Stomach (tissue), 9 donors: ENCODE measurements around the gene FSD1. TPM values are rescaled to one million over a fixed set of nuclear protein-coding genes. Genes with fewer than 3 reads are reported as not detected.
A peak's percentile ranks its signal among the peaks of the same experiment; 100 is the strongest.

ENCODE experiments used
- DNase-seq, 2 donors: peaks; one replicate each; pipeline versions ENCODE4 v3.0.0 to v3.0.0-alpha.2; 2013 to 2019
- H3K27ac ChIP-seq, 5 donors: fragments of 200-600 bp in 4 of 5; sonication (generic) in 4 of 5; one replicate each; pipeline ENCODE4 v1.5.1; 2013 to 2019; ENCODE audit warnings: mild to moderate bottlenecking in 1 of 5, moderate library complexity in 1 of 5
- H3K27me3 ChIP-seq, 3 donors: fragments of 200-600 bp; sonication (generic); one replicate each; pipeline ENCODE4 v1.5.1; 2017 to 2019; ENCODE audit warnings: mixed run types in 1 of 3
- H3K36me3 ChIP-seq, 4 donors: fragments of 200-600 bp; sonication (generic); 1 replicate in 3 of 4; 2 replicates in 1 of 4; pipeline ENCODE4 v1.5.1; 2016 to 2019
- H3K4me1 ChIP-seq, 4 donors: fragments of 200-600 bp; sonication (generic); one replicate each; pipeline ENCODE4 v1.5.1; 2016 to 2019
- H3K4me3 ChIP-seq, 4 donors: fragments of 200-600 bp; sonication (generic) in 3 of 4; one replicate each; pipeline ENCODE4 v1.5.1; 2016 to 2019; ENCODE audit warnings: mild to moderate bottlenecking in 1 of 4
- H3K9me3 ChIP-seq, 4 donors: fragments of 200-600 bp; sonication (generic); one replicate each; pipeline ENCODE4 v1.5.1; 2016 to 2019
- CTCF ChIP-seq, 7 experiments: fragments of 450-650 bp in 4 of 7; fragments of 200-600 bp in 3 of 7; sonication (generic) in 3 of 7; IDR thresholded peaks; one replicate each; pipeline ENCODE4 v1.5.1; 2016 to 2019; ENCODE audit warnings: antibody characterized with exemption in 7 of 7, control low read depth in 2 of 7, mild to moderate bottlenecking in 1 of 7
- EP300 ChIP-seq: sonication (generic); formaldehyde crosslinking; IDR thresholded peaks from one replicate; pipeline ENCODE4 v1.6.1; 2017; ENCODE audit warnings: antibody characterized with exemption
- POLR2A ChIP-seq, 4 donors: fragments of 450-650 bp; IDR thresholded peaks; one replicate each; pipeline ENCODE4 v1.6.1; 2016; ENCODE audit warnings: antibody characterized with exemption in 4 of 4, control low read depth in 2 of 4, mild to moderate bottlenecking in 1 of 4, moderate library complexity in 1 of 4
- POLR2AphosphoS5 ChIP-seq, 3 donors: sonication (generic); formaldehyde crosslinking; IDR thresholded peaks; one replicate each; pipeline ENCODE4 v1.6.1; 2016; ENCODE audit warnings: antibody characterized with exemption in 3 of 3
- WGBS, 5 donors: extraction: QIAGEN DNeasy Blood & Tissue Kit in 3 of 5; methylation state at CpG; one replicate each; pipeline versions ENCODE4 v1.1.5 to v1.1.7; 2013 to 2018; 5-methylcytosine and 5-hydroxymethylcytosine counted together
- intact Hi-C: fragments of 100-400 bp; cut with DNase I; formaldehyde crosslinking; loops from one replicate; pipeline ENCODE4 v1.15.1; 2023; ENCODE audit warnings: low total_unique reads
- polyA plus RNA-seq, 3 donors: library from polyadenylated mRNA; stranded (reverse); fragments of 200-250 nt; gene quantifications; one replicate each; pipeline ENCODE4 v1.2.3, GENCODE V29; 2013
- total RNA-seq, 5 donors: library from RNA; depleted of rRNA; stranded (reverse); fragments of >200 nt; gene quantifications; one replicate each; pipeline versions ENCODE4 v1.1.0 to v1.2.3, GENCODE V29; 2014 to 2016
- donor health status: healthy with polysubstance abuse.
- donor health status: Bipolar disorder and iron deficiency.
- donor health status: healthy.

Gene FSD1
- total and polyA plus RNA-seq, 8 donors = 0.31 to 12.5 (median 1.3) TPM; not detected in 3

- Histone ChIP-seq H3K9me3 (no peaks in the 10 kb centered on the region), H3K36me3 (peaks cover 38 to 51% (median 48%) of the 10 kb centered on the region in 4 donors), H3K4me1 (peaks cover 31 to 51% (median 48%) of the 10 kb centered on the region in 4 donors), H3K4me3 (no peak overlapping the region), H3K27me3 (no peaks in the 10 kb centered on the region), H3K27ac (no peak overlapping the region)
- intact Hi-C loops = no loop called here
- no peak for DNase-seq
- TF ChIP-seq EP300 = no peak
- no peak for TF ChIP-seq CTCF (IDR thresholded peaks at IDR 0.05)
- TF ChIP-seq POLR2AphosphoS5 (IDR thresholded peaks at IDR 0.05) = no peak
- no peak for TF ChIP-seq POLR2A (IDR thresholded peaks at IDR 0.05)
- WGBS, 5 donors = 89 to 95% (median 94%) methylated on average over 10 of the region's 10 CpGs
Measured at GRCh38 chr19:4367336-4367723, 62.9 kb downstream of the FSD1 start.

GRCh38 chr19:4367781-4368127, 63.4 kb downstream of the FSD1 start:
- no peaks in the 10 kb centered on the region for H3K9me3 ChIP-seq
- H3K36me3 ChIP-seq = peaks cover 33 to 46% (median 44%) of the 10 kb centered on the region in 4 donors
- DNase-seq = peak in 1 of 2 donors; percentile 13
- 78 to 92% (median 86%) methylated on average over 7 to 13 of the region's 13 CpGs for WGBS, 5 donors
- no peaks in the 10 kb centered on the region for H3K27me3 ChIP-seq
- H3K27ac ChIP-seq = peak overlapping the region in 3 of 5 donors; percentile 82 to 89 (median 83)
- intact Hi-C loops = no loop called here
- no peak overlapping the region for H3K4me3 ChIP-seq
- H3K4me1 ChIP-seq = peaks cover 31 to 56% (median 52%) of the 10 kb centered on the region in 4 donors
- TF ChIP-seq POLR2A (IDR thresholded peaks at IDR 0.05) (no peak), POLR2AphosphoS5 (IDR thresholded peaks at IDR 0.05) (no peak), CTCF (IDR thresholded peaks at IDR 0.05) (no peak), EP300 (no peak)

- intact Hi-C loops = no loop called here
- TF ChIP-seq CTCF (IDR thresholded peaks at IDR 0.05) (no peak), POLR2AphosphoS5 (IDR thresholded peaks at IDR 0.05) (no peak), POLR2A (IDR thresholded peaks at IDR 0.05) (no peak), EP300 (no peak)
- peak overlapping the region in 2 of 4 donors; percentile 16 to 38 for H3K4me3 ChIP-seq
Measured at GRCh38 chr19:4368128-4368820, 63.9 kb downstream of the FSD1 start.

GRCh38 chr19:4369109-4369887, 64.9 kb downstream of the FSD1 start:
- H3K4me1 ChIP-seq = peaks cover 44 to 71% (median 68%) of the 10 kb centered on the region in 4 donors
- 14 to 23% (median 14%) methylated on average over 14 to 25 of the region's 25 CpGs for WGBS, 5 donors
- peak overlapping the region; percentile 81 to 89 (median 83) for H3K27ac ChIP-seq
- peak overlapping the region; percentile 11 to 38 (median 20) for H3K4me3 ChIP-seq
- DNase-seq = peak; percentile 83 to 88
- H3K9me3 ChIP-seq = no peaks in the 10 kb centered on the region
- TF ChIP-seq POLR2AphosphoS5 (IDR thresholded peaks at IDR 0.05) (peak in 2 of 3 donors; percentile 39 to 61), POLR2A (IDR thresholded peaks at IDR 0.05) (no peak), CTCF (IDR thresholded peaks at IDR 0.05) (peak in 1 of 7 experiments; percentile 12), EP300 (no peak)
- H3K27me3 ChIP-seq = no peaks in the 10 kb centered on the region
- intact Hi-C loops = no loop called here
- peaks cover 18 to 31% (median 28%) of the 10 kb centered on the region in 4 donors for H3K36me3 ChIP-seq

More at GRCh38 chr19:4368128-4368820, 63.9 kb downstream of the FSD1 start:
- peaks cover 34 to 61% (median 57%) of the 10 kb centered on the region in 4 donors for H3K4me1 ChIP-seq
- H3K9me3 ChIP-seq = no peaks in the 10 kb centered on the region
- DNase-seq = peak in 1 of 2 donors; percentile 63
- peaks cover 28 to 41% (median 38%) of the 10 kb centered on the region in 4 donors for H3K36me3 ChIP-seq
- no peaks in the 10 kb centered on the region for H3K27me3 ChIP-seq
- whole genome bisulfite sequencing, 5 donors = 49 to 60% (median 56%) methylated on average over 17 to 19 of the region's 19 CpGs
- peak overlapping the region; percentile 42 to 89 (median 82) for H3K27ac ChIP-seq
